GM18951 (cell line): ENCODE measurements around the gene LMX1B.

Source experiments
- POLR2A ChIP-seq: IDR thresholded peaks from 4 replicates; pipeline ENCODE4 v1.6.1; 2011; ENCODE audit warnings: mild to moderate bottlenecking; ENCODE audit not compliant: insufficient read length, insufficient read depth; ENCODE audit errors: extremely low read depth
- in situ Hi-C: fragments of 300-500 bp; cut with MboI; formaldehyde crosslinking; loops from one replicate; pipeline ENCODE4 v1.12.0; 2022; ENCODE audit warnings: low sequenced_read_pairs, mixed read lengths, inconsistent platforms; ENCODE audit not compliant: unreplicated experiment

Gene LMX1B

GRCh38 chr9:126733005-126733404 is 119.3 kb downstream of the LMX1B start:
- in situ Hi-C loops, result no loop called here
- TF ChIP-seq POLR2A, result no peak

- no peak for TF ChIP-seq POLR2A
- in situ Hi-C loops, result no loop called here
These were observed 121.1 kb downstream of the LMX1B start for GRCh38 chr9:126734877-126735276.

- no peak for TF ChIP-seq POLR2A
- in situ Hi-C loops, result no loop called here
These were observed 121.8 kb downstream of the LMX1B start for GRCh38 chr9:126735482-126735881.

GRCh38 chr9:126738553-126738952 is 124.8 kb downstream of the LMX1B start:
- TF ChIP-seq POLR2A, result no peak
- in situ Hi-C loops, result no loop called here

- TF ChIP-seq POLR2A, result no peak
- in situ Hi-C loops, result no loop called here
These were observed 129.3 kb downstream of the LMX1B start for GRCh38 chr9:126743041-126743440.

- in situ Hi-C loops, result no loop called here
- TF ChIP-seq POLR2A, result no peak
These were observed 132.1 kb downstream of the LMX1B start for GRCh38 chr9:126745574-126746411.
